Fibroblast of the aortic adventitia (primary cell): ENCODE data around the gene SETBP1. TPM values are rescaled to one million over a fixed set of nuclear protein-coding genes. Genes with fewer than 3 reads are reported as not detected.
A peak's percentile ranks its signal among the peaks of the same experiment; 100 is the strongest.

Experiments used
- DNase-seq: peaks from one replicate; pipeline ENCODE4 v3.0.0-alpha.2; 2010; ENCODE audit warnings: low read depth
- H3K4me3 ChIP-seq: 2 replicates; pipeline ENCODE4 v1.5.1; 2011; ENCODE audit warnings: low read depth, mild to moderate bottlenecking, control low read depth, low read length, moderate library complexity
- total RNA-seq: library from RNA; depleted of rRNA; stranded (reverse); fragments of >200 nt; gene quantifications from 2 replicates; pipeline ENCODE4 v1.2.3, GENCODE V29; 2012; ENCODE audit warnings: low replicate concordance
- TF ChIP-seq, protein P1 (sequence below): IDR thresholded peaks from 2 replicates; pipeline ENCODE4 v1.5.1; 2011; ENCODE audit warnings: mild to moderate bottlenecking, low read length, control low read depth, inconsistent platforms; ENCODE audit not compliant: insufficient read depth

SETBP1 gene
- total RNA-seq, 1 donor, result 10.5 TPM

DNA sequence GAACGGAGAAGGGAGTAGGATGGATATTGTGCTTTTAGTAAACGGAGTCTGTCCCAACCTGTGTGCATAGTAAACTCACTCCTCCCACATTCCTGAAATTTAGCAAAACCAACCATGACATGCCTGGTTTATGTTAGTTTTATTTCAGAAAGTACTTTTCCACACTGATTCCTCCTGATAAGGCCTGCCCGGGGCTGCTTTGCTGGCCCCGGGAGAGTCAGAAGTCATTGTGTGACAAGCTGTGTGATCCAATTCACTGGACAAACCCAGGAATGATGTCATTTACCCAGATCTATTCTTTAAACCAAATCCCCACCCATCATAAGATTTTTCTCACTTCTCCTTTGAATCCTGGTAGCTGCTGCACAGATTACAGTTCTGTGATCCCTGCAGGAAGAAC, 109.0 kb downstream of the SETBP1 start:
- TF ChIP-seq, protein P1, sequence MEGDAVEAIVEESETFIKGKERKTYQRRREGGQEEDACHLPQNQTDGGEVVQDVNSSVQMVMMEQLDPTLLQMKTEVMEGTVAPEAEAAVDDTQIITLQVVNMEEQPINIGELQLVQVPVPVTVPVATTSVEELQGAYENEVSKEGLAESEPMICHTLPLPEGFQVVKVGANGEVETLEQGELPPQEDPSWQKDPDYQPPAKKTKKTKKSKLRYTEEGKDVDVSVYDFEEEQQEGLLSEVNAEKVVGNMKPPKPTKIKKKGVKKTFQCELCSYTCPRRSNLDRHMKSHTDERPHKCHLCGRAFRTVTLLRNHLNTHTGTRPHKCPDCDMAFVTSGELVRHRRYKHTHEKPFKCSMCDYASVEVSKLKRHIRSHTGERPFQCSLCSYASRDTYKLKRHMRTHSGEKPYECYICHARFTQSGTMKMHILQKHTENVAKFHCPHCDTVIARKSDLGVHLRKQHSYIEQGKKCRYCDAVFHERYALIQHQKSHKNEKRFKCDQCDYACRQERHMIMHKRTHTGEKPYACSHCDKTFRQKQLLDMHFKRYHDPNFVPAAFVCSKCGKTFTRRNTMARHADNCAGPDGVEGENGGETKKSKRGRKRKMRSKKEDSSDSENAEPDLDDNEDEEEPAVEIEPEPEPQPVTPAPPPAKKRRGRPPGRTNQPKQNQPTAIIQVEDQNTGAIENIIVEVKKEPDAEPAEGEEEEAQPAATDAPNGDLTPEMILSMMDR, result no peak
- DNase-seq, result peak; percentile 74
- H3K4me3 ChIP-seq, result no peak overlapping the region

DNA sequence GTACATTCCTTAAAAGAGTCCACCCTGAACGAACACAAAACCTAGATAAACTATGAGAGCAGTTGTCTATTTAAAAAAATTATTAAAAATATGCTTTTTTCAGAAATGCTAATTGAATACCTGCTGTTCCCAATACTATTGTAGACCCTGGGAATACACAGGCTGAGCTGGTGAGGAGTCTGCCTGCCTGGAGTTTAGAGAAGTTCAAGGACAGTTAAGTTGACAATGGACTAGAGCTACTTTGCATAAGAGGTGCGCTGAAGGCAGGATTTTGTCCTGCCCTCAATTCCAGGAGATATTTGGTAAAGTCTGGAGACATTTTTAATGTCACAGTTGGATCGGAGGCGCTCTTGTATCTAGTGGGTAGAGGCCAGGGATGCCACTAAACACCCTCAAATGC, 110.2 kb downstream of the SETBP1 start:
- no peak for DNase-seq
- TF ChIP-seq, protein P1, result no peak
- no peak overlapping the region for H3K4me3 ChIP-seq

- no peak overlapping the region for H3K4me3 ChIP-seq
- TF ChIP-seq, protein P1, result no peak
- DNase-seq, result no peak
These were observed 110.8 kb downstream of the SETBP1 start for GRCh38 chr18:44791520-44791919.

GRCh38 chr18:44792456-44793061, 111.9 kb downstream of the SETBP1 start:
- TF ChIP-seq, protein P1, result no peak
- peak; percentile 72 for DNase-seq
- no peak overlapping the region for H3K4me3 ChIP-seq

DNA sequence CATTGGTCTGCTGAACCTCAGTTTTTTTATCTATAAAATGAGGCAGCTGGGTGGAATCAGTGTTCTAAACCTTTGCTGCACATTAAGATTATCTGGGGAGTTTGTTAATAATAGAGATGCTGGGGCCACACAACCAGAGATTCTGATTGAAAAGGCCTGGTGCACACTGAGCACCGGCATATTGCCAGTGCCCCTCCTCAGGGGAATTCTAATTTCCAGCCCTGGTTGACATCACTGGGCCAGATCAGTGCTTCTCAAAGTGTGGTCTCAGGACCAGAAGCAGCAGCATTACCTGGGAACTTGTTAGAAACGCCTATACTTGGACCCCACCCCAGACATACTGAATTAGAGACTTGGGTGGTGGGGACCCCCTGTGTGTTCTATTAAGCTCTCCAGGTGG, 112.5 kb downstream of the SETBP1 start:
- no peak overlapping the region for H3K4me3 ChIP-seq
- no peak for DNase-seq
- TF ChIP-seq, protein P1, result no peak

DNA sequence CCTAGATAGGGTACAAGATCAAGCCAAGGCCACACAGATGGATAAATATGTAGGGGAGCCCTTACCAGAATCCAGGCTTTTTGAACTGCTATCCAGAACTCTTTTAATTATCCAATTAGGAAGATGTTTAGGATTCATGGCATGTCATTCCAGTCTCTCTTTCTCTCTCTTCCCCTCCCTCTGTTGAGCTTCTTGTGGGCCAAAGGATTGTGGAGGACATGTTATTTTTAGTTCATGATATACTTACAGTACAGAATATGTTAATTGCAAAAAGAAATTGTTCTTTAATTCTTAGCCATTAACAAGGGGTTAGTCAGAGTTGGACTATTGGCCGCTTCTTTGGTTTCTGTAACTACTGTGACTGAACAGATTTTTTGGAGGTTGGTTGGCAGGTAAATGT, 113.0 kb downstream of the SETBP1 start:
- no peak for DNase-seq
- no peak overlapping the region for H3K4me3 ChIP-seq
- TF ChIP-seq, protein P1, result no peak

DNA sequence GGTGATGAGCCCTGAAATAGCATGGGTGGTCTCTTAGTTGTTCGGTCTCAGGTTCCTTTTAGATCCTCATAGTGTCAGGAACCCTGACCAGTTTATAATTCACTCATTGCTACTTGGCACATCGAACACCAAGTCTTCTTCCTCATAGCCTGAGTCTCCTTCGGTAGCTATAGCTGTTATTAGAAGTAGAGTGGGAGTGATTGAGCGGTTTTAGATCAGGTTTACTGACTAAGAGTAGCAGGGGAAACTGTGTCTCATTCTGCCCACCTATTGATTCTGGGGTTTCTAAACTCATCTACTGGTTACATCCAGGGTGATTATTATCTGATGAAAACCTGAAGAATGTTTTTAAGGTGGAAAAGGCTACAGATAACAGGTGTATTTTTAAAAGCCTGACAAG, 114.6 kb downstream of the SETBP1 start:
- no peak overlapping the region for H3K4me3 ChIP-seq
- no peak for DNase-seq
- TF ChIP-seq, protein P1, result no peak
